RKO (cell line): ENCODE results near the gene FAM72C.
"Not testable (repeated sequence)": the region's sequence is repeated elsewhere in the genome, so short reads cannot be mapped to it uniquely, and the experiment has no call there.

Experiments
- DNase-seq: peaks from one replicate; pipeline ENCODE4 v3.0.0-alpha.2; 2016; ENCODE audit warnings: low spot score

The FAM72C gene

DNA sequence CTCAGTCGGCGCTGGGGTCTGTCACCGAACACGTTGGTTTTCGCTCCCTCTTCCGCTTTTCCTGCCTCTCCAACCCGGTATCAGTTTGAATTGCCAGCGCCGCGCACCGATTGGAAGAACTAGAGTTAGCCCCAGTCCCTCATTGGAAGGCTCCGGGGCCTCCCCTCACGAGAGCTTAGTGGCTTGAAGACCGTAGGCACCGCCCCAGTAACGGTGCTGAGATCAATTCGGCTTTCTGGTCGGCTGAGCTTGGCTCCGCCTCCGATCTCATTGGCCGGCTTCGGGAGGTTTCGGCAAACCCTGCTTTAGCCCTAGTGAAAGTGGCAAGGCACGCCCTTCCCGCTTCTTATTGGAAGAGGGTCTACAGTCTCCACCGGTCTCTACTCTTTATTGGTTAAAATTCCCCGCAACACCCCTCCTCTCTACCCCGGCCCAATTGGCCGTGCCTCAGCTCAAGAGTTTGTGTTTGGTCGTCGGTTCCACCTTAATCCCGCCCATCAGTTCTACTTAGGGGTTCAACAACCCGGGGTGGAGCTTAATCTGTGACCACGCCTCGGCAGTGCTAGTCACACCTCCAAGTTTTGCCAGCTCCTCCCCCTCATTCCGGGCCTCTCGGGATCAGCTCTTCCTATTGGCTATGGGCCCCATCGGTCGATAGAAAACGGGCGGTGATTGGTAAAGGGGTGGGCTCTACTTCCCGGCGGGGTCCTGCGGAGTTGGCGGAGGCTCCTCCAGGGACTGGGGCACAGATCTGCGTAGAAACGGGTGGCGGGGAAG is at the start of gene FAM72C:
Gene FAM72C, minus strand, starts transcription at position 63 of the 777 bp plus-strand sequence. CDS start 845 bp downstream, outside the sequence.
- DNase-seq: not testable (repeated sequence)

DNA sequence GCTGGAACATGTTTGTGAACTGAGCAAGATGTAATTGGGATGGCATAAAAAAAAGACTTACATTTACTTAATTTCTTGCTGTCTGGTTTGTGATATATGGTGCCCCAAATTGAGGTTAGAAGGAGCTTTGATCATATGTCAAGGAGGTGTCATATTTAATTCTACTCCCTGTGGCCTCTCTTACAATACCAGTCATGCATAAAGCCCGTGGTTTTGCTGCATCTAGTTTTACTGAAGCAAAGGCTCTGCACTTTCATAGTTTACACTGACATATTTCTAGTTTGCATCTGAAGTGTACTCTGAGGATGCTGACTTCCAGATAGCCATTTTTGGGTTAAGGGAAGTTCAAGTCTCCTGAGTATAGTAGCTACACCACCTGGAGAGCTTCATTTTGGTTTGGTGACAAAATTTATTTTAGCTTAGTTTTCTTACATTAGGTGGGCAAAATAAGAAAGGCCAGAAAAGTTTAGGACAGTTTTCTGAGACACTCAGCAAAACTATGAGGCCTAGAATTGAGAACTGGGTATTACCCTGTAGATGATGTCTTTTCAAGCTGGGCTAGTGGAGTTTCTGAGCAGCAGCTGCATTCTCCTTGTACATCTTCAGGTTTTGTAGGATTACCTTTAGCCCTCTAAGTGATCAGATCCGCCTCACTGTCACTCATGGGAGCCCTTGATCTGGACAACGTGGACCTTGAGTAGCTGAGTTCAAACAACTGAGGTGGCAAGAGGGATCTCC is 48.4 kb upstream of the FAM72C start:
- DNase-seq: not testable (repeated sequence)

DNA sequence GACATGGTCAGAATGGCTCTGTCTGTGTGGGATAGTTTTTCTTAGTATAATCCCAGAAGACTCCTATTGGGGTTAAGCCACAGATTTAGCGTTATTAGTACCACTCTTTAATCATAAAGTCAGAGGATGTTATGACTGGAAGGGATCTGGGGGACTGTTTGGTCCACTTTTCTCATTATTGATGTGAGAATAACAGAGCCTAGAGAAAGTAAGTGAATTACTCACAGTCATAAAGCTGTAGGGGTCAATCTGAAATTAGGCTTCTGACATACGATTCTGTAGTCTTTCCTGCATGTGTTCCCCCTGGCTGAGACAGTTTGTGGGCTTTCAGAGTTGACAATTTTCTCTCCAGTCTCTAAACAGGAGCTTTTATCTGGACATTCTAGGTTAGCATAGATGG is 47.3 kb upstream of the FAM72C start:
- not testable (repeated sequence) for DNase-seq

DNA sequence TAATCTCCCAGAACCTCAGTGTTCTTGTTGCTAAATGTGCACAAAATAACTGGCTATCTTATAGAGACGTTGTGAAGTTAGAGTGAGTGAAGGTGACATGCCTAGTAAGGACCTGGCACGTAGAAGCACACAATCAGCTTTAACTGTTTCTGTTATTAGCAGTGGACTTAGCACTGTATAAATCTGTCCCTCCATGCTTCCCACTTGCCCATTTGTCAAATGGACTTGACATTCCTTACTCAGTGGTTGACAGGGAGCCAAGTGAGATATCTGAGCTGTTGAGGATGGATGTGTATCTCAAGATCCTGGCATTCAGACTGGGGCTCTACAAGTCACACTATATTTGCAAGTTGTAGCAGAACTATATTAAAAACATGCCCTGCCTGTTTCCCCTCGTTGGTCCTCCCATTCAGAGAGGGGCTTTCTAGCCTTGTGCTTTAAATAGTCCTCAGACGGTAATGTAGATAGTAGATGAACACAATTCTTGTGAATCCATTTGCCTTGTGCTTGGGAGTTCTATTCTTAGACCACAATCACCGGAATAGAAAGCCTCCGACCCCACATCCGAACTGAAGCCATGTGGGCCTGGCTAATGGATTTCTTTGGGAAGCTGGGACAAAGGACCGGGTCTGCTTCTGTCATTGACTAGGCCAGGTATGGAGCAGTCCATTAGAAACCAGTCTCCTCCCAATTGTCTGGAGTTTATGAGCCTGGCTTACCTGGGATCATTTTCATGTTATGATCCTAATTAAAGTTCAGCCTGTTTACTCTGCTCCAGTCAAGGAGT is 43.6 kb upstream of the FAM72C start:
- not testable (repeated sequence) for DNase-seq

DNA sequence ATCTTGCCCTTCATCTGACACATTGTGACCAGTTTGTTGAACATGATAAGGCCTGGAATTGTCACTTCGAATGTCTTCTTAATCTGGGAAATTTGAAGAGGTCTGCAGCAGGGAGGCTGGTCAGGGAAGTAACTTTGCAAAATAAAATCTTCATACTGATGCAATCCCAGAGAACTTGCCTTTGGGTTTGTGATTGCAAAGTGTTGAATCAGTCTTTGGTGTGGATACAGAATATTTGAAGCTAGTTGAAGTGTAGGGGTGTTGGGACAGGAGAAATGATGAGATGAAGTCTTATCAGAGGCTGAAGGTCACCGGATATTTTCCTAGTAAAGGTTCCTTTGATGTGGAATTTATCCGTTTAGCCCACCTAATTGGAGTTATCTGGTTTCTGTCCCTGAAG is 42.7 kb upstream of the FAM72C start:
- DNase-seq: not testable (repeated sequence)

DNA sequence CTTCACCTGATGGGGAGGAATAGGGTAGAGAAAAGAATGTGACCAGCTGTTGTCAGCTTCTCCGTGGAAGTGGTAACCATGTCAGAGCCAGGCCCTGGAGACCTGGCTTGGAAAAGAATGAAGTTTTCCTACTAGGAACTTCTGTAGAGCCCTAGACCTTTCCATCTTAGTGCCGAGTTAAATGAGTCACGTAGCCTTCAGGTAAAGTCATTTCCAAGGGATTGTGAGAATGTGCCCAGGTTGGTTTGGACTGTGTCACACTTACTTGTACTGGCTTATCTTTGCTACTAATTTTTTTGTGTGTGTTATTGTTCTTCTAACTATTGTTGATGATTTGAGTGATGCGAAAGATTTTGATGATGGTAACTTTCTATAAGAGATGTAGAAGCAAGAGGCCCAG is 42.3 kb upstream of the FAM72C start:
- DNase-seq: not testable (repeated sequence)

DNA sequence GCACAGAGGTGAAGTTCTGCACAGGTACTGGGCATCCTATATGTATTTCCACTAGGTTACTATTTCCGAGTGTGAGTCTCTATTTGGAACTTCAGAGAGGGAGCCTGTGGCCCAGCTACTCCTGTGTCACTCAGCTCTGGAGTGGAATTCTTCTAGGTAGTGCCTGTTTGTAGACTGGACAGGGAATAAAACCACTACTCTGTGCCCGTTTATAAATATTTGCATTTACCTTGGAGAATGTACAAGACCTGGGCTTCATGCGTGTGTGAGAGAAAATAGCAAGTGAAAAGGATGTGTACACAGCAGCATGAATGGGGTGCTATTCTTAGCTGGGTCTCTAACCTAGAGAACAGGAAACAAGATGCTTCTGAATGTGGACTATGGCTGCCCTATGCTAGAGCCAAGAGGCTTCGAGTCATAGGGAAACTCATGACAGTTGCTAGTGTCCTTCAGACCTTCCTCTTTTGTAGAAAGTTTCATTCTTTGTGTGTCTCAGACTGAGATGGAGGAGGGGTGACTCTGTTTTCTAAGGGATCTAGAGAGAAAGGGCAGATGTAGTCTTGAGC is 40.5 kb upstream of the FAM72C start:
- DNase-seq: not testable (repeated sequence)

DNA sequence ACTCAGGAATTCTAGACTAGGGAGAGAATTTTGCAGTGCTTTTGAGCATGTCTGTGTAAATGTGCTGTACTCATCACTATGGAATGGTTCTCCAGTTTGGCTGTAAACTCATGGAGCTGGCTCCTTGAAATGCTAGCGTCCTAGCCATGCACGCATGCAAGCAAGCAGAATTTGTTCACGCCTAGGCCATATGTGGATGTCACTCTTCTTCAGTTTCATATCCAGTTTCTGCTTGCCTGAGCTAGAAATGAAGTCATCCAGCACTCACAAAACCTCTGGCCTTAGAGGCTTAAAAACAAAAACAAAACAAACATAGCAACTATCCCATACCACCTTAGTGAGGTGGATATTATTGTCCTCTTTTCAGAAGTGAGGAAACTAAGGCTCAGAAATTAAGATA is 37.6 kb upstream of the FAM72C start:
- not testable (repeated sequence) for DNase-seq

DNA sequence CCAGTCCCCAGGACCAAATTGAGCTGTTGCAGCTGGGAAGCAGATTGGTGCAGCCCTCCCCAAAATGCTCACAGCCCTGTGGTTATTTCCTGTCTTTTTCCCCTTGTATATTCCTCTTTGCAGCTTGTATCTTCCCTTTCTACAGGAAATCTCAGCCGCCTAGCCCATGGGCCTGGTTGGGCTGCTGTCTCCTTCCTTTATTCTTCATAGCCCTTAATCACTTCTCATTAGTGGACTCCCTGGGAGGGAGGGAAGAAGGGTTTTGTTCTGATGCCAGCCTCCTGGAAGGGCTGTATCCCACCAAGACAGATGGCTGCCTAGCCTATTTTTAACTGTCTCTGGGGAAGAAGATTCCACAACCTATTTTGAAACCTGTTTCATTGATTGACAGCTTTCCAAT is 32.5 kb upstream of the FAM72C start:
- not testable (repeated sequence) for DNase-seq

DNA sequence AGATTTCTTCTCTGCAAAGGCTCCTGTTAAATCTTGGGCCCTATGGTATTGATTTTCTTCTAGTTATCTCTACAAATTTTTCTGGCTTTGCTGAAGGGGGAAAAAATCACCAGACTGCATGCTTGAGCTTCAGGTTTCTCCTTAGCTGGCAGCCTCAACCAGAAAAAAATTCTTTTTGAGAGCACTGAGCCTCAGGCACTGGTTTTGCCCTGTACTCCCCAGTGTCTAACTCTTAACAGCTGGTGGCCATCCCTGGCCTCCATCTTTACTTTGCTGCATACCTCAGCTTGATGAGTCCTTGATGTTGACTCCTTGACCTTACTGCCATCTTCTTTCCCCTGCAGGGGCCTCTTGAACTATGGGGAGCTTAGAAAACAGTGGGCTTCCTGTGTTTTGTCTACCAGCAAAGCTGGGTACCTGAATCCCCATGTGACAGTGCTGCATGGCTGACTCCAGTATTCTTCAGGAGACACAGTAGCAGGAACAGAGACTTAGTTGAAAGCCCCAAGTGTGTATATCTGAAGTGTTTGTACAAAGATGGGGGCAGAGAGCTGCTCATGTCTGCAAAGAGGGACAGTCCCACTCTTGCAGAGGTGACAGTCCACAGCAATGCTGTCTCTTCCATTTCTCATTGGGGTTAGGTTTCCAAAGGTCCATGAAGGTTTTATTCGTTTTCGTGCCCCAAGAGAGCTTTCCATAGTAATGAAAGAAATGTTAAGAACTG is 31.7 kb upstream of the FAM72C start:
- not testable (repeated sequence) for DNase-seq

DNA sequence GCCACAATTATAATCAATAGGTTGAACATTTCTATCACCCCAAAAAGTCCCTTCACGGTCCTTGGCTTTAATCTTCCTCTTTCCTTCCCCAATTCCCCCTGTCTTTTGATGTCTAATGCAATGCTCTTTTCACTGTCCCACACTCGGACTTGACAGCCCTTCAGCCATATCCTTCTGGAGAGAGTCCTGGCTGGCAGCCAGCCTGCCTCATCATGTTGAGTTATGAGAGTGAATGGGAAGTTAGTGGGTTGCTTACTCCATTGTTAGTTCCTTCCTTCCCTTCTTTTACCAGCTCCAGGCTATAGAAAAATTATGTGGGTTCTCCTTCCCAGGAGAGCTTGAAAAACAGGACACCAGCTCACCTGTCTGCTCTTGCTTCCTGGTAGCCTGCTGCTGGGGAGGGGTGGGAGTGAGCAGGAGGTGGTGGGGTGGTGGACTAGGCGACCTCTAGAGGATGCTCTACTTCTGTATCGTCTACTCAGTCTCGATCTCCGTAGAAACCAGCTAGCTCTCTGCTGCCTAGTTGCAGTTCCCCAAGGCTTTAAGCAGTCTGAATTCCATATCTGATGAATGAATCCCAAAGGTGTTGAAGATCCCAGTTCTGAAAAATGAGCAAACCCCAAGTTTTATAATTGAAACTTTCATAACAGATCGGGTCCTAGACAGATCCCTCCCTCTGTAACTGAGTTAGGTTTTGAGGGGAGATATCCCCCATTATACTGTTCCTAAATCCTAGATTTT is 30.5 kb upstream of the FAM72C start:
- DNase-seq: not testable (repeated sequence)

DNA sequence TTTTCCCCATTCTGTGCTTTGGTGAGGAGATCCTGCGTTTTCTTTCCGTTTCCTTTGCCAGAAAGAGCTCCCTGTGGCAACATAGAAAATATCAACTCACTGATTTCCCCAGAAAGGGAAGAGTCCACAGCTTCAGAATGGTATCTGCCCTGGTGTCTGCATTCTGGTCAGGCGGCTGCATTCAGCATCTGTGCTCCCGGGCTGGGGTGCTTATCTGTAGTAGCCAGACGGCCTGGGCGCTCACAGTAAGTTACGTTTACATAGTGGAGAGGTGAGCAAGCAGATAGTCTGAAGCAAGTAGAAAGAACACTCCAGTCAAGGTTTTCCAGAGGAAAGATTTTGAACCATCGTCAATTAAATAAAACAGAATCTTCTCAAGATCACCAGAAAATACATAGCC is 29.3 kb upstream of the FAM72C start:
- DNase-seq: not testable (repeated sequence)

DNA sequence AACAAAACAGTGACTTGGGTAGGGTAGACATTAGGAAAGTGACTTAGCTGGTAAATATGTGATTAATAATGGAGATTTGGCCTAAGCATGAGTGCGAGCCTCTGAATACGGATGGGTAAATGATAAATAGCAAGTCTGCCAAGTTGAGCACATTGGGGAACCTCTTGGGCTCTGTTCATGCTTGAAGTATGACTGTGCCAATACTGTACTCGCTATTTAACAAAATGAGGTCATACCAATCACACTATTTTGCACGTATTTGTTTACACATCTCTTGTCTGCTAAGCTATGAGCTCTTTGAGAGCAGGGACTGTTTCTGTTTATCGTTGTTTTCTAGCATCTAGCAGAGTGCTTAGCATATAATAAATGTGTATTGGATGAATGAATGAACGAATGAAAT is 24.2 kb upstream of the FAM72C start:
- DNase-seq: not testable (repeated sequence)

DNA sequence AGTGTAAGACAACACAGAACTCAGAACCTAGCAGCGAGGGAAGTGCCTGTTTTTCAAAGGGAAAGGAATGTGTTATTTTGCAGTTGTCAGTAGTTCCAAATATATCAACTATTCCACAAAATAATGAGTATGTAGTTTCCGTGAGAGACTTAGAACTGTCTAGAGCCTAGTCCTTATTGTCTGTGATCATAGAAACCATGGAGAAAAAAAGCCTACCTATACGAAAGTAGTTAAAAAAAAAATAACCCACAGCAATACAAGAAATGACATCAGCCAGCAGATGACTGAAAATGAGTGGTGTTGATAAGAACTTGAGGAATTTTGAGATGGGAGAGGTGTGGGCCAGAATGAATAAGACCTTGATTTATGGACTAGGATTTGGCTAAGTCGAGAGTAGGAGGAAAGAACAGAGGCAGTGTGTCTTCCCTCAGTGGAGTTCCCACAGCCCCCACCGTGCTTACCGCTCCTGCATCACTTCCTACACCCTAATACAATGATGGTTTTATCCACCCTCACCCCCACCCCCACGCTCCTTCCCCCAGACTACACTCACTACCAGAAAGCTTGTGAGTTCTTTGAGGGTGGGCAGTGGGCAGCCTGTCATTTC is 21.6 kb upstream of the FAM72C start:
- not testable (repeated sequence) for DNase-seq

DNA sequence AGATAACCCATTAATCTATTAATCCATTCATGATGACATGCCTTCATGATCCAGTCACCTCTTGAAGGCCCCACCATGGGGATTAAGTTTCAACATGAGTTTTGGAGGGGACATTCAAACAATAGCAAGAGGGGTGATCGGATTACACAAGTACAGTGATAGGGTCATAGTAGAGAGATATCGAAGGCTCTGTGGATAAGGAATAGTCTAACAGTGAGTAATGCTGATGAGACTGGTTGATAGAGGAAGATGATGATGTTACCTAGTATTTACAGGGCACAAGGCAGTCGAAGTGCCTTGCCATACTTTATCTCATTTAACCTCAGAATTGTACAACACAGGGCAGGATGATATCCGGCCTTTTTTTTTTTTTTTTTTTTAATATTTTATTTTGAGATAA is 18.9 kb upstream of the FAM72C start:
- DNase-seq: not testable (repeated sequence)

DNA sequence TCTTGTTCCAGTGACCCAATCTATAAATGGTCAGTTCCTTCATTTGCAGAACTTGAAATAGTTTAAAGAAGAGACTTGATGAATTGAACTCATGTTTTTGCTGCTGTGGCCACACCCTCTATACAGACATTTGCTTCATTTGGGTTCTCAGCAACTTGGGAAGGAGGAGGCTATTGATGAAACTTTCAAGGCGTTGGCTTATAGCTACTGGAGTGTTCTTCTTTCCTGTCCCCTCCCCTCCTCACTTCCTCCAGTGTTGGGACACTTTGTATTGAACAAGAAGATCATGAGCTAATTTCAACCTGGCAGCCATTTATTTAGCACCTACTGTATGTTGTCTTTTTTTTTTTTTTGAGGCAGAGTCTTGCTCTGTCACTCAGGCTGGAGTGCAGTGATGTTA is 17.9 kb upstream of the FAM72C start:
- DNase-seq: not testable (repeated sequence)

DNA sequence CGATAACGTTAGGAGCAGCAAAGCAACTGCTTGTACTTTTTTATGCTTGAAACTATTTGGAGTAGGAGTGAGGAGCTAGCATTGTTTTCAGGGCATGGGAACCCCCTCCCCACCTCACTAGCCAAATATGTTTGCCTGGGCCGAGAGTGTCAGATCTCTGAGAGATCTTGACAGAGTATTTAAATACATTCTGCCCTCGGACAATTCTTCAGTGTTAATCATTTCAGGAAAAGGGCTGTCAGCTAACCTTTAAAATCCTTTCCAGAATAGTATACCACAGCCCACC is 17.6 kb upstream of the FAM72C start:
- not testable (repeated sequence) for DNase-seq

DNA sequence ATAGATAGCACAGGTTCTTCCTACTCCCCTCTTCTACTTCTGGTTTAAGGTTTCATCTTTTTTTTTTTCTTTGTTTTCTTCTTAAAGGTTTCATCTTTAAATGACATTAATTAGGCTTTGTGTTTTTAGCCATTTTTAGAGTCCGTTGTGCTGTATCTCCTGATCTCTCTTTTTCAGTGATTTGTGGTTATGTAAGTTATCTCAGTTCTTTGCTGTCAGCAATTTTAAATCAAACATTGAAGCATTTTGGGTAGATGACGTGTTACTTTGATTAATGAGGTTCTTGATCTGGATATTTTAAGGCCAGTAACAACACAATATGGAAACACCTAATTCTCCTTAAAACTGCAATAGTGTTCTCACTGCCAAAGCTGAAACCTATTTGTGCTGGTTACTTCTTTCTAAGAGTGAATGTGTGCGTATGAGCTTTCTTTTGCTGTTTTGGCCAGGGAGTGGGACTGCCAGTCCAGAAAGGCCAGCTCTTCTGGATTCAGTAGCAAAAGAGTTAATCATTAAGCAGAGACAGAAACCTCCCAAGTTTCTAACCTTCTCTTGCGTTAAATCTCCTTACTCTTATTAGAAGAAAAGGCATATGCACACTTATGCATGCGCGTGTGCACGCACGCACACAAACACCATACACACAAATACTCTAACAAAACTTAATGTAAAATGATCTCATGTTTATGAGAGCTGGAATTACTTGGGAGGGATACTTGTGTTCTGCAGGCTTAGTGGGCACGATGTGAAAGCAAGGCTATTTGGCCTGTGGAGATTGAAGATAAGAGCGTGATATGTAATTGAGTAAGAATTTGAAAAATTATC is 17.0 kb upstream of the FAM72C start:
- DNase-seq: not testable (repeated sequence)

DNA sequence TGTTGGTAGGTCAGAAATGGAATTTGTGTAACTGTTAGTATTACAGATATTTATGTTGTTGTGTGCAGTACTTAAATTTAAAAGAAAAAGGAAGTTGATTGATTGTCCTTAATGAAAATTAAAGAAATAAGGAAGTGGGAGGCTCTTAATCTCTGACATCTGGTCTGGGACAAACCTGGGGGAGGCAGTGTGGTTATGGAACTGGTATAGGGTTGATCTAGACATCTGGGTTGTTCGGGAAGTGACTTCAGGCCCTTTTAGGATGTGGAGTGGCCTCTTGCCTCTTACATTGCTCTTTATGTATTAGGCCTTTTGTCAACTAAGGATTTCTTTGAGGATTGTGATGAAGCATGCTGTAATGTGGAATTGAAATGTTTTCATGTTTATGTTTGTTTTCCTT is 16.1 kb upstream of the FAM72C start:
- not testable (repeated sequence) for DNase-seq
